AG08396 (cell line): ENCODE measurements around the gene ZNF761.
"Not testable (repeated sequence)": the region's sequence is repeated elsewhere in the genome, so short reads cannot be mapped to it uniquely, and the experiment has no call there.

Experiments used
- DNase-seq: peaks from one replicate; pipeline ENCODE4 v3.0.0; 2012; ENCODE audit warnings: low spot score, mixed read lengths

The ZNF761 gene

GRCh38 chr19:53431399-53432087 lies at the start of gene ZNF761:
ZNF761 (plus strand) TSS chr19:53431984; CDS start chr19:53447269, 15,285 bp downstream.
- DNase-seq = peak; percentile 92

- peak; percentile 5 for DNase-seq
These were observed 43.6 kb upstream of the ZNF761 start for GRCh38 chr19:53388168-53388567.

- no peak for DNase-seq
These were observed 42.9 kb upstream of the ZNF761 start for GRCh38 chr19:53388904-53389303.

GRCh38 chr19:53389571-53389970 lies 42.2 kb upstream of the ZNF761 start:
- no peak for DNase-seq

- peak; percentile 3 for DNase-seq
These were observed 41.8 kb upstream of the ZNF761 start for GRCh38 chr19:53389978-53390377.

- DNase-seq = peak; percentile 52
These were observed 37.2 kb upstream of the ZNF761 start for GRCh38 chr19:53394522-53394973.

GRCh38 chr19:53394974-53395839 lies 36.6 kb upstream of the ZNF761 start, which contains the start of gene ZNF765:
ZNF765 (plus strand) TSS chr19:53395149; CDS start chr19:53398016, 2,867 bp downstream.
- peak; percentile 95 for DNase-seq

- not testable (repeated sequence) for DNase-seq
These were observed 35.8 kb upstream of the ZNF761 start for GRCh38 chr19:53395840-53396524.

- DNase-seq = no peak
These were observed 35.3 kb upstream of the ZNF761 start for GRCh38 chr19:53396525-53396868.

GRCh38 chr19:53397918-53398317 lies 33.9 kb upstream of the ZNF761 start:
- not testable (repeated sequence) for DNase-seq

GRCh38 chr19:53409505-53410204 lies 22.1 kb upstream of the ZNF761 start:
- DNase-seq = no peak

- DNase-seq = not testable (repeated sequence)
These were observed 11.1 kb upstream of the ZNF761 start for GRCh38 chr19:53420520-53421315.

GRCh38 chr19:53422551-53422950 lies 9.2 kb upstream of the ZNF761 start:
- DNase-seq = no peak

GRCh38 chr19:53423074-53423473 lies 8.7 kb upstream of the ZNF761 start:
- DNase-seq = not testable (repeated sequence)

- DNase-seq = peak; percentile 11
These were observed 8.1 kb upstream of the ZNF761 start for GRCh38 chr19:53423680-53424079.

- peak; percentile 74 for DNase-seq
These were observed 6.7 kb upstream of the ZNF761 start for GRCh38 chr19:53424968-53425597.

GRCh38 chr19:53432088-53432661 lies 391 bp downstream of the ZNF761 start:
- peak; percentile 10 for DNase-seq

GRCh38 chr19:53443809-53444208 lies 12.0 kb downstream of the ZNF761 start:
- not testable (repeated sequence) for DNase-seq

- not testable (repeated sequence) for DNase-seq
These were observed 15.4 kb downstream of the ZNF761 start for GRCh38 chr19:53447196-53447595.

GRCh38 chr19:53455828-53456227 lies 24.0 kb downstream of the ZNF761 start:
- no peak for DNase-seq
